H1 (cell line): ENCODE measurements around the gene CUX1. TPM values are rescaled to one million over a fixed set of nuclear protein-coding genes. Genes with fewer than 3 reads are reported as not detected.

Experiments used
- CBX5 ChIP-seq: fragments of 300-800, 300-1000 bp; sonication (generic); IDR thresholded peaks from 2 replicates; pipeline ENCODE4 v1.7.1; 2016; ENCODE audit warnings: antibody characterized with exemption, low read length, low read depth
- MAFK ChIP-seq: IDR thresholded peaks from 2 replicates; pipeline ENCODE4 v1.6.1; 2012; ENCODE audit warnings: low read depth, mild to moderate bottlenecking, improper control_type of control experiment, low read length
- SP1 ChIP-seq: IDR thresholded peaks from 2 replicates; pipeline ENCODE4 v1.6.1; 2011; ENCODE audit warnings: low read depth, low read length
- SRF ChIP-seq: IDR thresholded peaks from 2 replicates; pipeline ENCODE4 v1.6.1; 2011; ENCODE audit warnings: mild to moderate bottlenecking, low read depth, low read length, moderate library complexity
- TAF7 ChIP-seq: optimal IDR thresholded peaks from 2 replicates; pipeline ENCODE3; 2011; ENCODE audit warnings: low read depth, mild to moderate bottlenecking, inconsistent platforms, low read length, moderate library complexity, borderline replicate concordance
- polyA plus RNA-seq, 7 experiments: library from polyadenylated mRNA; depleted of rRNA in 3 of 7; stranded (reverse) in 5 of 7; unstranded in 2 of 7; fragments of >200 nt in 5 of 7; fragments of 200-250 nt in 2 of 7; gene quantifications; 1 replicate in 5 of 7; 2 replicates in 1 of 7; 4 replicates in 1 of 7; pipeline versions ENCODE4 v1.2.1 to v1.2.3, GENCODE V29; 2011 to 2013; ENCODE audit warnings: missing spikeins in 2 of 7, mixed read lengths in 2 of 7
- total RNA-seq: library from RNA; stranded (reverse); fragmentation: NEBNext Ultra II Directional; extraction: Animal tissue kit (Norgen Biotek cat#: 25700); gene quantifications from 2 replicates; pipeline ENCODE4 v1.2.1, GENCODE V29; 2021

CUX1 gene
- total and polyA plus RNA-seq, 2 of the 8 experiments (the other 6 are each of a cell fraction or from before 2014, with no cell fraction given), result 21.6 to 65.9 TPM

DNA sequence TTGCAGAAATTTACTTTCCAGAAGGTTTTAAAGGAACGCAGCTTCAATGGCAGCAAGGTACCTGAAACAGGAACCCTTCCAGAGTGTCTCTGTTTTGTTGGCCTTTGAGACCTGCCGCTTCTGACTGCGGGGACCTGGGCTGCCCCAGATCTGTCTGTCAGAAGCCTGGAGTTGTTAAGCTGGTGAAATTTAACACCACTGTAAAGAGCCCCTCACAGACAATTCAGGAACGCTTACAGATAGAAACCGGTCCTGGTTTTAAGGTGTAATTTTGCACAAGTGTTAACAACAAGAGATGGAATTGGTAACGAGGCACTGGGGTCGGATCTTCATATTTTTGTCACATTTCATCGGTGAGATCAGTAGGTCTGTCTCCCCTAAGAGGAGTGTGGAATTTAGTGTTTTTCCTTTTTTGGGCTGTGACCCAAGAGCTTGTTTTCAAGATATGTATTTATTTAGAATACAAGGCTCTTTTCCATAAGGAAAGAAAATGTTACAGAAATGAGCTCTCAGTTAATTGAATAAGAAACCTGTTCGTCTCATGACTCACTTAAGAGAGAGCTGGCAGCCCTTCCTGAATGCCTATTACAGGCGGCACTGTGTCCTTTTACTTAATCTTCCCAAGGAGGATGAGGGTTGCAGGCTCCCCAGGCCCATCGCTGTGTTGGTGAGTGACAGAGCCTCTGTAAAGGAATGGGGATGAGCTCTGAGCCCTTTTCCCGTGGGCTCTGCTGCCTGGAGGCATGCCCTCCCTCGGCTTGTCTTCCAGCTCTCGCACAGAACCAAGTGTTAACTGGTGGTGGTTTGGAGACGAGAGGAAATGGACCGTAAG, 168.7 kb downstream of the CUX1 start (continued):
- TF ChIP-seq MAFK (no peak), SP1 (no peak), SRF (no peak), CBX5 (no peak), TAF7 (no peak)
- TF ChIP-seq, all 59 proteins: peak for 0
